ENCODE results near the gene ZNF207. TPM values are rescaled to one million over a fixed set of nuclear protein-coding genes. Genes with fewer than 3 reads are reported as not detected.

Gene ZNF207
- polyA plus RNA-seq, 2 of the 4 experiments (the other 2 are of a cell fraction): 208 to 292 TPM

DNA sequence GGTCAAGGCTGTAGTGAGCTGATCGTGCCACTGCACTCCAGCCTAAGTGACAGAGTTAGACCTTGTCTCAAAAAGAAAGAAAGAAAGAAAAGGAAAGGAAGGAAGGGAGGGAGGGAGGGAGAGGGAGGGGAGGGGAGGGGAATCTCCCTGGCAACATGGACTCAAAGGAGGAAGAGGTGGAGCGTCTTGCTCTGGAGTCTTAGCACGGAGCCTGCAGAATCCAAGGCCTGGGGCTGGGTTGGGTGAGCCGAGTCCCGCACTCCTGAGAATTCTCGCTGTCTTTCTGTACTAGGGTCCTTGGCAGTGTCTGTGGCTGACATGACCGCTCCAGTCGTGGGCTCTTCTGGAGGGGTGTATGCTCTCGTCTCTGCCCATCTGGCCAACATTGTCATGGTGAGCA lies 44.9 kb upstream of the ZNF207 start:
- Histone ChIP-seq H3K27ac (no peak overlapping the region), H3K4me1 (no peaks in the 10 kb centered on the region), H3K9me3 (no peaks in the 10 kb centered on the region), H3K4me2 (no peak overlapping the region), H3K4me3 (no peak overlapping the region)
- WGBS (ENCODE audit: missing lambda C conversion rate): 86% methylated on average over 9 of the region's 9 CpGs
- ATAC-seq (no peak; a peak in 1 of 6 replicates), FAIRE-seq (no peak), DNase-seq (ENCODE audit: low read depth in 1 of 2, low spot score in 1 of 2) (no peak)
- ChIA-PET CTCF (interaction anchor here (0.6 to 2.1 kb wide), 6 partner anchors 10 to 134 kb away, joined by 3 to 5 read pairs (median 4); no protein-coding TSS in a partner anchor), POLR2A (no interaction called here)
- no peak for TF ChIP-seq BCL3 (IDR thresholded peaks at IDR 0.05)
- no peak for TF ChIP-seq REST (IDR thresholded peaks at IDR 0.05)
- no peak for TF ChIP-seq RCOR1 (IDR thresholded peaks at IDR 0.05; ENCODE audit: low read depth, low read length)
- TF ChIP-seq, protein P1, sequence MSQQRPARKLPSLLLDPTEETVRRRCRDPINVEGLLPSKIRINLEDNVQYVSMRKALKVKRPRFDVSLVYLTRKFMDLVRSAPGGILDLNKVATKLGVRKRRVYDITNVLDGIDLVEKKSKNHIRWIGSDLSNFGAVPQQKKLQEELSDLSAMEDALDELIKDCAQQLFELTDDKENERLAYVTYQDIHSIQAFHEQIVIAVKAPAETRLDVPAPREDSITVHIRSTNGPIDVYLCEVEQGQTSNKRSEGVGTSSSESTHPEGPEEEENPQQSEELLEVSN (IDR thresholded peaks at IDR 0.05; ENCODE audit: borderline replicate concordance, low read depth): no peak
- TF ChIP-seq EHF (CRISPR knock-in tag; IDR thresholded peaks at IDR 0.05): no peak
- TF ChIP-seq, protein P2, sequence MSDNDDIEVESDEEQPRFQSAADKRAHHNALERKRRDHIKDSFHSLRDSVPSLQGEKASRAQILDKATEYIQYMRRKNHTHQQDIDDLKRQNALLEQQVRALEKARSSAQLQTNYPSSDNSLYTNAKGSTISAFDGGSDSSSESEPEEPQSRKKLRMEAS (IDR thresholded peaks at IDR 0.05): no peak
- TF ChIP-seq HEYL (CRISPR knock-in tag; IDR thresholded peaks at IDR 0.05): no peak
- TF ChIP-seq POLR2AphosphoS2 (conservative IDR thresholded peaks at IDR 0.05; ENCODE audit: low read length): no peak
- no peak for TF ChIP-seq CHD4 (IDR thresholded peaks at IDR 0.05; ENCODE audit: borderline replicate concordance)
- no peak for TF ChIP-seq MAZ (IDR thresholded peaks at IDR 0.05; ENCODE audit: borderline replicate concordance, low read depth, low read length)
- TF ChIP-seq KDM1A (IDR thresholded peaks at IDR 0.05; ENCODE audit: low read depth): no peak
- TF ChIP-seq NR3C1 (IDR thresholded peaks at IDR 0.05): no peak
- TF ChIP-seq MYC (IDR thresholded peaks at IDR 0.05; ENCODE audit: borderline replicate concordance, low read length): no peak

- no peak overlapping the region for H3K27ac ChIP-seq
- DNase-seq (ENCODE audit: low read depth in 1 of 2, low spot score in 1 of 2) (no peak), ATAC-seq (no peak), FAIRE-seq (no peak)
- H3K4me1 ChIP-seq: no peaks in the 10 kb centered on the region
- no peak overlapping the region for H3K4me3 ChIP-seq
- no peaks in the 10 kb centered on the region for H3K9me3 ChIP-seq
- WGBS (ENCODE audit: missing lambda C conversion rate): 88% methylated on average over 4 of the region's 4 CpGs
- ChIA-PET POLR2A (no interaction called here), CTCF (interaction anchor here (0.7 to 2.8 kb wide), 5 partner anchors 9 to 49 kb away, joined by 3 to 15 read pairs (median 3); no protein-coding TSS in a partner anchor)
- no peak overlapping the region for H3K4me2 ChIP-seq
- no peak for TF ChIP-seq HDAC2 (IDR thresholded peaks at IDR 0.05)
- no peak for TF ChIP-seq ESRRA (IDR thresholded peaks at IDR 0.05; ENCODE audit: borderline replicate concordance, low read length)
- TF ChIP-seq NR3C1 (IDR thresholded peaks at IDR 0.05): no peak
- no peak for TF ChIP-seq MAZ (IDR thresholded peaks at IDR 0.05; ENCODE audit: borderline replicate concordance, low read depth, low read length)
- no peak for TF ChIP-seq CTCF (IDR thresholded peaks at IDR 0.05)
- TF ChIP-seq HOXB5 (CRISPR knock-in tag; IDR thresholded peaks at IDR 0.05): no peak
- no peak for TF ChIP-seq CBX2 (IDR thresholded peaks at IDR 0.05; ENCODE audit: borderline replicate concordance, low read depth)
- no peak for TF ChIP-seq MYC (IDR thresholded peaks at IDR 0.05; ENCODE audit: borderline replicate concordance, low read length)
- no peak for TF ChIP-seq ATOH8 (CRISPR knock-in tag; IDR thresholded peaks at IDR 0.05; ENCODE audit: low read depth)
- no peak for TF ChIP-seq ZFP36 (IDR thresholded peaks at IDR 0.05; ENCODE audit: borderline replicate concordance, partially characterized antibody)
- no peak for TF ChIP-seq BCL3 (IDR thresholded peaks at IDR 0.05)
- TF ChIP-seq HOXA7 (CRISPR knock-in tag; IDR thresholded peaks at IDR 0.05): no peak
- no peak for TF ChIP-seq JUN (IDR thresholded peaks at IDR 0.05)
- TF ChIP-seq KDM5A (IDR thresholded peaks at IDR 0.05): no peak
- TF ChIP-seq ZNF302 (CRISPR knock-in tag; IDR thresholded peaks at IDR 0.05): no peak
- no peak for TF ChIP-seq EHMT2 (IDR thresholded peaks at IDR 0.05; ENCODE audit: low read depth)
Observed at GRCh38 chr17:32307658-32308057, 42.3 kb upstream of the ZNF207 start.
